HCT116 (cell line): Measurements from ENCODE around the gene NR1H3. TPM values are rescaled to one million over a fixed set of nuclear protein-coding genes. Genes with fewer than 3 reads are reported as not detected.

Experiments used
- ATAC-seq: fragments of 200-7000 bp; cut with Tn5 transposase; 2 replicates; pipeline ENCODE4 v1.9.1; 2020; ENCODE audit warnings: mild to moderate bottlenecking, moderate library complexity
- BruUV-seq: library from RNA; stranded (reverse); fragments of 400-500 nt; replicated peaks from 2 replicates; lab custom pipeline; 2021; lab: Mats Ljungman, UMichigan
- CTCF ChIA-PET: fragments of 300-600 bp; sonication (Branson Sonifier 250); formaldehyde crosslinking; loops from one replicate; lab custom pipeline; 2021; ENCODE audit warnings: antibody characterized with exemption; lab: Charles Lee
- POLR2A ChIA-PET: fragments of 300-600, 350-600 bp; sonication (Branson Sonifier 250); formaldehyde crosslinking; loops from one replicate; lab custom pipeline; 2021; ENCODE audit warnings: antibody characterized with exemption; lab: Charles Lee
- RAD21 ChIA-PET, 2 experiments: fragments of 300-600 bp; sonication (Branson Sonifier 250); formaldehyde crosslinking; loops; one replicate each; lab custom pipeline; 2023; ENCODE audit warnings: low total read pairs in 2 of 2; ENCODE audit not compliant: uncharacterized antibody in 2 of 2, unreplicated experiment in 2 of 2, low non-redundant PET in 1 of 2; lab: Charles Lee
- DNase-seq: peaks from one replicate; pipeline ENCODE4 v3.0.0-alpha.2; 2010; ENCODE audit warnings: low read depth, low spot score
- H2AFZ ChIP-seq: fragments of 200-600 bp; shearing (Covaris generic), sonication (generic); 2 replicates; pipeline ENCODE4 v1.6.1; 2017; ENCODE audit warnings: low read depth, mixed run types, mixed read lengths, antibody characterized with exemption, low read length; ENCODE audit not compliant: poor library complexity, severe bottlenecking
- H3K27ac ChIP-seq: 2 replicates; pipeline ENCODE4 v1.5.1; 2012; ENCODE audit warnings: low read depth, low read length
- H3K27me3 ChIP-seq: fragments of 200-600 bp; sonication (generic); 2 replicates; pipeline ENCODE4 v1.6.1; 2016; ENCODE audit warnings: mixed run types, low read length, mixed read lengths; ENCODE audit not compliant: insufficient read depth
- H3K36me3 ChIP-seq, 2 experiments: fragments of 200-500 bp in 1 of 2; fragments of 200-600 bp in 1 of 2; sonication (Bioruptor generic) in 1 of 2; sonication (generic) in 1 of 2; 2 replicates each; pipeline versions ENCODE4 v1.5.1 to v1.6.1; 2014 to 2016; ENCODE audit warnings: low read length in 2 of 2, inconsistent platforms in 1 of 2, mixed read lengths in 1 of 2, mixed run types in 1 of 2; ENCODE audit not compliant: insufficient read depth in 2 of 2, control insufficient read depth in 1 of 2
- H3K4me1 ChIP-seq, 2 experiments: fragments of 200-600 bp in 1 of 2; sonication (generic) in 1 of 2; 2 replicates each; pipeline versions ENCODE4 v1.5.1 to v1.6.1; 2012 to 2017; ENCODE audit warnings: low read length in 2 of 2, inconsistent platforms in 1 of 2, mild to moderate bottlenecking in 1 of 2, mixed read lengths in 1 of 2, mixed run types in 1 of 2, moderate library complexity in 1 of 2; ENCODE audit not compliant: insufficient read depth in 2 of 2, control insufficient read depth in 1 of 2
- H3K4me2 ChIP-seq: fragments of 200-600 bp; sonication (generic); 2 replicates; pipeline ENCODE4 v1.6.1; 2017; ENCODE audit warnings: mixed run types, low read length, mixed read lengths
- H3K4me3 ChIP-seq, 2 experiments: fragments of 200-600 bp in 1 of 2; sonication (generic) in 1 of 2; replicated peaks in 1 of 2; 2 replicates each; pipeline ENCODE4 v1.5.1; 2011 to 2016; ENCODE audit warnings: low read length in 2 of 2, control low read depth in 1 of 2, low read depth in 1 of 2, mild to moderate bottlenecking in 1 of 2, mixed read lengths in 1 of 2, mixed run types in 1 of 2
- H3K79me2 ChIP-seq: fragments of 200-600 bp; sonication (generic); 2 replicates; pipeline ENCODE4 v1.6.1; 2017; ENCODE audit warnings: mild to moderate bottlenecking, mixed run types, low read length, moderate library complexity, mixed read lengths; ENCODE audit not compliant: insufficient read depth
- H3K9ac ChIP-seq: fragments of 200-600 bp; sonication (generic); 2 replicates; pipeline ENCODE4 v1.6.1; 2016; ENCODE audit warnings: low read length, mixed read lengths
- H3K9me2 ChIP-seq: fragments of 200-600 bp; sonication (generic), shearing (Covaris generic); 2 replicates; pipeline ENCODE4 v1.6.1; 2017; ENCODE audit warnings: mixed run types, mild to moderate bottlenecking, moderate library complexity; ENCODE audit not compliant: insufficient read depth
- H3K9me3 ChIP-seq, 2 experiments: fragments of 200-500 bp in 1 of 2; fragments of 200-600 bp in 1 of 2; sonication (Bioruptor generic) in 1 of 2; sonication (generic) in 1 of 2; 2 replicates each; pipeline ENCODE4 v1.6.1; 2014 to 2017; ENCODE audit warnings: low read length in 2 of 2, mixed read lengths in 2 of 2, inconsistent platforms in 1 of 2, low read depth in 1 of 2, mild to moderate bottlenecking in 1 of 2, mixed run types in 1 of 2, moderate library complexity in 1 of 2; ENCODE audit not compliant: control insufficient read depth in 1 of 2, insufficient read depth in 1 of 2
- H4K20me1 ChIP-seq: fragments of 200-600 bp; sonication (generic), shearing (Covaris generic); 2 replicates; pipeline ENCODE4 v1.6.1; 2017; ENCODE audit warnings: mixed run types, mild to moderate bottlenecking, moderate library complexity; ENCODE audit not compliant: insufficient read depth
- ATF3 ChIP-seq: IDR thresholded peaks from 2 replicates; pipeline ENCODE4 v1.6.1; 2012
- CBX3 ChIP-seq: IDR thresholded peaks from 2 replicates; pipeline ENCODE4 v1.6.1; 2012; ENCODE audit warnings: low read depth
- CEBPB ChIP-seq: IDR thresholded peaks from 2 replicates; pipeline ENCODE4 v1.6.1; 2012; ENCODE audit warnings: low read depth
- CTCF ChIP-seq, 3 experiments: fragments of 200-600 bp in 1 of 3; sonication (generic) in 1 of 3; IDR thresholded peaks in 2 of 3; conservative IDR thresholded peaks in 1 of 3; 2 replicates each; pipeline ENCODE4 v1.5.1; 2012 to 2017; ENCODE audit warnings: low read depth in 2 of 3, low read length in 2 of 3, antibody characterized with exemption in 1 of 3, borderline replicate concordance in 1 of 3, control low read depth in 1 of 3, mild to moderate bottlenecking in 1 of 3, mixed read lengths in 1 of 3, mixed run types in 1 of 3, moderate library complexity in 1 of 3; ENCODE audit not compliant: insufficient read depth in 1 of 3
- EGR1 ChIP-seq: IDR thresholded peaks from 2 replicates; pipeline ENCODE4 v1.6.1; 2012; ENCODE audit warnings: low read depth
- EZH2 ChIP-seq: fragments of 200-600 bp; sonication (generic); IDR thresholded peaks from 2 replicates; pipeline ENCODE4 v1.6.1; 2017; ENCODE audit warnings: antibody characterized with exemption, mixed run types
- FOSL1 ChIP-seq: IDR thresholded peaks from 2 replicates; pipeline ENCODE4 v1.6.1; 2012; ENCODE audit warnings: low read depth
- JUND ChIP-seq: IDR thresholded peaks from 2 replicates; pipeline ENCODE4 v1.6.1; 2012
- MAX ChIP-seq: IDR thresholded peaks from 2 replicates; pipeline ENCODE4 v1.6.1; 2012
- POLR2A ChIP-seq: IDR thresholded peaks from 2 replicates; pipeline ENCODE4 v1.7.0; 2011; ENCODE audit warnings: borderline replicate concordance; ENCODE audit not compliant: insufficient read depth, insufficient read length; ENCODE audit errors: extremely low read depth
- POLR2AphosphoS5 ChIP-seq: IDR thresholded peaks from 2 replicates; pipeline ENCODE4 v1.6.1; 2011; ENCODE audit warnings: mild to moderate bottlenecking, low read depth, low read length, moderate library complexity
- RAD21 ChIP-seq: IDR thresholded peaks from 2 replicates; pipeline ENCODE4 v1.6.1; 2012; ENCODE audit warnings: low read depth, mild to moderate bottlenecking
- SIN3A ChIP-seq: IDR thresholded peaks from 2 replicates; pipeline ENCODE4 v1.6.1; 2012; ENCODE audit warnings: low read depth
- SP1 ChIP-seq: IDR thresholded peaks from 2 replicates; pipeline ENCODE4 v1.6.1; 2012; ENCODE audit warnings: low read depth
- SRF ChIP-seq: IDR thresholded peaks from 2 replicates; pipeline ENCODE4 v1.6.1; 2012; ENCODE audit warnings: low read depth
- TCF7L2 ChIP-seq: IDR thresholded peaks from 2 replicates; pipeline ENCODE4 v1.7.0; 2011; ENCODE audit warnings: borderline replicate concordance, inconsistent platforms; ENCODE audit not compliant: insufficient read depth, insufficient read length; ENCODE audit errors: extremely low read depth
- ZBTB33 ChIP-seq: IDR thresholded peaks from 2 replicates; pipeline ENCODE4 v1.6.1; 2011; ENCODE audit warnings: mild to moderate bottlenecking, low read length, moderate library complexity; ENCODE audit not compliant: insufficient replicate concordance; ENCODE audit errors: extremely low read depth
- ZFX ChIP-seq: fragments of 450-650 bp; IDR thresholded peaks from 2 replicates; pipeline ENCODE4 v1.6.1; 2017
- ZNF274 ChIP-seq: fragments of 200-500 bp; sonication (Bioruptor generic); IDR thresholded peaks from 2 replicates; pipeline ENCODE4 v1.6.1; 2014; ENCODE audit warnings: mild to moderate bottlenecking, low read depth, low read length, inconsistent platforms
- intact Hi-C: fragments of 100-400 bp; cut with micrococcal nuclease; formaldehyde crosslinking; loops from 2 replicates; pipeline ENCODE4 v1.10.0; 2022
- total RNA-seq: library from RNA; stranded (reverse); gene quantifications from one replicate; pipeline ENCODE4 v1.2.1, GENCODE V29; 2021; ENCODE audit not compliant: unreplicated experiment

NR1H3 gene
- total RNA-seq, 1 experiment from 2014 or later = 23.5 TPM

- intact Hi-C loops = no loop called here
- Histone ChIP-seq H3K4me2 (no peak overlapping the region), H3K27ac (no peak overlapping the region), H3K4me3 (no peak overlapping the region), H3K9ac (no peak overlapping the region), H4K20me1 (no peaks in the 10 kb centered on the region), H3K9me3 (peaks cover 3% of the 10 kb centered on the region in 2 experiments; a peak in 1 of 4 replicates), H3K4me1 (no peaks in the 10 kb centered on the region), H3K36me3 (peaks cover 35 to 53% of the 10 kb centered on the region in 2 experiments), H3K27me3 (no peaks in the 10 kb centered on the region), H3K79me2 (no peaks in the 10 kb centered on the region), H2AFZ (no peak overlapping the region), H3K9me2 (no peaks in the 10 kb centered on the region)
- no TSS peak for BruUV-seq
- ATAC-seq = no peak
- no peak for DNase-seq
- no peak for TF ChIP-seq FOSL1
- no peak for TF ChIP-seq SIN3A
- no peak for TF ChIP-seq CTCF (IDR thresholded peaks at IDR 0.05 in 2 of 3, conservative IDR thresholded peaks at IDR 0.05 in 1 of 3; ENCODE audit: borderline replicate concordance in 1 of 3, insufficient read depth in 1 of 3, low read depth in 2 of 3, low read length in 2 of 3)
- no peak for TF ChIP-seq POLR2A
- no peak for TF ChIP-seq ZFX
- no peak for TF ChIP-seq EZH2
- no peak for TF ChIP-seq ATF3
- no peak for TF ChIP-seq SP1
- no peak for TF ChIP-seq TCF7L2
- no peak for TF ChIP-seq CBX3
- no peak for TF ChIP-seq MAX
- no peak for TF ChIP-seq POLR2AphosphoS5
- no peak for TF ChIP-seq ZNF274
- no peak for TF ChIP-seq ZBTB33
- no peak for TF ChIP-seq CEBPB
- no peak for TF ChIP-seq EGR1
- TF ChIP-seq JUND = no peak
- no peak for TF ChIP-seq RAD21
- TF ChIP-seq SRF = no peak
- ChIA-PET CTCF (no interaction called here), POLR2A (interaction anchor here (0.7 kb wide), 1 partner anchor 80 kb away, joined by 3 read pairs; the partner anchor contains the start of gene DDB2), RAD21 (no interaction called here)
These were observed 37.6 kb downstream of the NR1H3 start for GRCh38 chr11:47295385-47295784.
